PFSK-1 (cell line): ENCODE data around the gene PDHA1.

Source experiments
- POLR2AphosphoS5 ChIP-seq: IDR thresholded peaks from 2 replicates; pipeline ENCODE4 v1.6.1; 2012; ENCODE audit warnings: low read depth, mild to moderate bottlenecking, control low read depth, low read length, moderate library complexity
- TAF1 ChIP-seq: IDR thresholded peaks from 2 replicates; pipeline ENCODE4 v1.6.1; 2012; ENCODE audit warnings: low read length, control low read depth, borderline replicate concordance; ENCODE audit not compliant: insufficient read depth

DNA sequence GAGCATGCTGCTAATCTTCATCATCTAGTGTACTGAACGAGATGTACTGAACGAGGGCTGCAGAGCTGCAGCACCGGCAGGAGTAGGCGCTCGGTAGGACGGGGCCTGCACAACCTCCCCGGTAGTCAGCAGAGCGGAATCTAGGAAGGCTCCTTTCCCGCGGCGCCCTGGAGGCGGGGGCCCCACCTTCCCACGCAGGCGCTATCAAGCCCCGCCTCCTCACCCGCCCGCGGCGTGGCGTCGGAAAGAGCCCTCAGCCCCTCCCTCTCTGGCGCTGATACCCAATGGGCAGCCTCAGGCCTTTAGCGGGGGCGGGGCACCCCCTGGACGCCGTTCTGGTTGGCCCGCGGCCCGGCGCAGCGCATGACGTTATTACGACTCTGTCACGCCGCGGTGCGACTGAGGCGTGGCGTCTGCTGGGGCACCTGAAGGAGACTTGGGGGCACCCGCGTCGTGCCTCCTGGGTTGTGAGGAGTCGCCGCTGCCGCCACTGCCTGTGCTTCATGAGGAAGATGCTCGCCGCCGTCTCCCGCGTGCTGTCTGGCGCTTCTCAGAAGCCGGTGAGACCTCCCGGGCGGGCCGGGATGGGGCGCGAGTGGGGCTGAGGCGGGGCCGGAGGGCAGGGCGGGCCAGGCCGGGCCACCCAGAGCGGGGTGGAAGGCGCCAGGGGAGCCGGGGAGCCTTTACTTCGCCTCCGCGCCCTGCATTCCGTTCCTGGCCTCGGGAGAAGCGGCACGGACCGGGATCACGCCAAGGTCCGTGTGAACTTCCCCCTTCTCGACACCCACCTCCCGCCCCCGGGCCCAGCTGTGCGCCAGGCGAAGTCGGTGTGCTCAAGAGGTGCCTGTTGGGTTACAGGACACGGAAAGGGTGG is at the start of gene PDHA1:
- TF ChIP-seq TAF1 (no peak), POLR2AphosphoS5 (peak; percentile 56; the same call in 1 of the 2 replicates)
